NCI-H510A treated with DMSO at 0.1 percent for 48 hours (cell line): ENCODE measurements around the gene TRAM2.
A peak's percentile ranks its signal among the peaks of the same experiment; 100 is the strongest.

ENCODE experiments used
- DNase-seq: peaks from one replicate; lab custom pipeline; 2025; lab: John Stamatoyannopoulos, UW

TRAM2 gene

GRCh38 chr6:52546678-52547077 is 30.2 kb downstream of the TRAM2 start:
- DNase-seq = no peak

- no peak for DNase-seq
These were observed 30.7 kb downstream of the TRAM2 start for GRCh38 chr6:52546192-52546591.

- DNase-seq = no peak
These were observed 31.3 kb downstream of the TRAM2 start for GRCh38 chr6:52545406-52546119.

GRCh38 chr6:52544602-52545405 is 32.1 kb downstream of the TRAM2 start:
- DNase-seq = peak; percentile 38

- no peak for DNase-seq
These were observed 32.9 kb downstream of the TRAM2 start for GRCh38 chr6:52543729-52544601.

GRCh38 chr6:52543262-52543661 is 33.6 kb downstream of the TRAM2 start:
- no peak for DNase-seq

GRCh38 chr6:52541135-52541534 is 35.7 kb downstream of the TRAM2 start:
- DNase-seq = no peak

GRCh38 chr6:52540286-52540902 is 36.5 kb downstream of the TRAM2 start:
- no peak for DNase-seq

GRCh38 chr6:52539607-52540006 is 37.3 kb downstream of the TRAM2 start:
- no peak for DNase-seq

GRCh38 chr6:52538901-52539354 is 37.9 kb downstream of the TRAM2 start:
- DNase-seq = no peak

GRCh38 chr6:52538252-52538900 is 38.5 kb downstream of the TRAM2 start:
- no peak for DNase-seq

GRCh38 chr6:52537001-52537753 is 39.7 kb downstream of the TRAM2 start:
- DNase-seq = no peak

GRCh38 chr6:52536424-52536916 is 40.4 kb downstream of the TRAM2 start:
- DNase-seq = no peak

- DNase-seq = no peak
These were observed 41.0 kb downstream of the TRAM2 start for GRCh38 chr6:52535711-52536423.

GRCh38 chr6:52534966-52535390 is 41.9 kb downstream of the TRAM2 start:
- DNase-seq = no peak

GRCh38 chr6:52534363-52534762 is 42.5 kb downstream of the TRAM2 start:
- no peak for DNase-seq

GRCh38 chr6:52533491-52533890 is 43.4 kb downstream of the TRAM2 start:
- DNase-seq = no peak

GRCh38 chr6:52532457-52532856 is 44.4 kb downstream of the TRAM2 start:
- DNase-seq = no peak

- no peak for DNase-seq
These were observed 45.0 kb downstream of the TRAM2 start for GRCh38 chr6:52531834-52532233.

GRCh38 chr6:52531396-52531795 is 45.5 kb downstream of the TRAM2 start:
- DNase-seq = no peak
